CD4-positive, alpha-beta T cell (primary cell): Measurements from ENCODE around the gene C11orf58. TPM values are rescaled to one million over a fixed set of nuclear protein-coding genes. Genes with fewer than 3 reads are reported as not detected.

Experiments used
- ATAC-seq: fragments of 200-7000 bp; cut with Tn5 transposase; one replicate; pipeline ENCODE4 v1.10.0; 2022; ENCODE audit warnings: mild to moderate bottlenecking; ENCODE audit not compliant: poor library complexity
- CTCF ChIA-PET: fragments of 350-600 bp; sonication (Branson Sonifier 250); formaldehyde crosslinking; loops from one replicate; lab custom pipeline; 2021; ENCODE audit warnings: antibody characterized with exemption, inconsistent platforms; lab: Charles Lee
- POLR2A ChIA-PET: fragments of 350-600 bp; sonication (Branson Sonifier 250); formaldehyde crosslinking; loops from one replicate; lab custom pipeline; 2021; ENCODE audit warnings: antibody characterized with exemption, inconsistent platforms; lab: Charles Lee
- DNase-seq, 14 experiments: peaks; one replicate each; pipeline ENCODE4 v3.0.0-alpha.2; 2013 to 2020; ENCODE audit warnings: mixed read lengths in 2 of 14
- H3K27ac ChIP-seq, 2 donors: one replicate each; pipeline versions ENCODE4 v1.5.1 to v1.7.0; 2013; ENCODE audit warnings: low read length in 2 of 2, low read depth in 1 of 2, mild to moderate bottlenecking in 1 of 2
- H3K27me3 ChIP-seq, 2 experiments: 1 replicate in 1 of 2; 2 replicates in 1 of 2; pipeline versions ENCODE4 v1.6.1 to v1.7.0; 2013; ENCODE audit warnings: low read length in 2 of 2, control low read depth in 1 of 2, mild to moderate bottlenecking in 1 of 2, moderate library complexity in 1 of 2; ENCODE audit not compliant: insufficient read depth in 2 of 2, control insufficient read depth in 1 of 2
- H3K36me3 ChIP-seq: one replicate; pipeline ENCODE4 v1.6.1; 2013; ENCODE audit warnings: low read length, control low read depth; ENCODE audit not compliant: insufficient read depth
- H3K4me1 ChIP-seq: one replicate; pipeline ENCODE4 v1.6.1; 2013; ENCODE audit warnings: low read length, control low read depth; ENCODE audit not compliant: insufficient read depth
- H3K4me3 ChIP-seq: one replicate; pipeline ENCODE4 v1.5.1; 2013; ENCODE audit warnings: mild to moderate bottlenecking, low read length, moderate library complexity
- H3K9me3 ChIP-seq, 2 experiments: 1 replicate in 1 of 2; 2 replicates in 1 of 2; pipeline versions ENCODE4 v1.6.1 to v1.7.0; 2013; ENCODE audit warnings: low read length in 2 of 2, mild to moderate bottlenecking in 2 of 2, control low read depth in 1 of 2, moderate library complexity in 1 of 2; ENCODE audit not compliant: control insufficient read depth in 1 of 2, insufficient read depth in 1 of 2
- H3K27ac Mint-ChIP-seq: one replicate; pipeline ENCODE4 v1.8.0; 2020; ENCODE audit warnings: mixed read lengths
- H3K27me3 Mint-ChIP-seq: one replicate; pipeline ENCODE4 v1.8.0; 2021; ENCODE audit warnings: mixed read lengths
- H3K36me3 Mint-ChIP-seq: one replicate; pipeline ENCODE4 v1.8.0; 2021; ENCODE audit warnings: low read depth, mixed read lengths
- H3K4me1 Mint-ChIP-seq: one replicate; pipeline ENCODE4 v1.8.0; 2021; ENCODE audit warnings: low read depth, mixed read lengths
- H3K4me3 Mint-ChIP-seq: one replicate; pipeline ENCODE4 v1.8.0; 2020; ENCODE audit warnings: mild to moderate bottlenecking, mixed read lengths
- H3K9me3 Mint-ChIP-seq: one replicate; pipeline ENCODE4 v1.8.0; 2020; ENCODE audit warnings: mixed read lengths
- intact Hi-C, 2 experiments: fragments of 100-400 bp; cut with DNase I in 1 of 2; cut with micrococcal nuclease in 1 of 2; formaldehyde crosslinking; loops; one replicate each; pipeline versions ENCODE4 v1.15.1 to v1.9.0; 2023 to 2025; cut with DNase I, micrococcal nuclease
- total RNA-seq, 174 experiments: library from RNA in 2 of 174; stranded (reverse) in 2 of 174; gene quantifications; one replicate each; pipeline ENCODE4 v1.2.3 and lab custom pipeline; 2021 to 2026
- TF ChIP-seq, protein P1 (sequence below): fragments of 200-600 bp; IDR thresholded peaks from one replicate; pipeline ENCODE4 v1.8.0; 2022; ENCODE audit warnings: antibody characterized with exemption, mild to moderate bottlenecking

C11orf58 gene
- total RNA-seq, 2 experiments from 2014 or later = 145 to 150 TPM

- Histone ChIP-seq H3K36me3 (no peaks in the 10 kb centered on the region), H3K4me3 (no peak overlapping the region), H3K27me3 (no peaks in the 10 kb centered on the region), H3K27ac (no peak overlapping the region), H3K9me3 (no peaks in the 10 kb centered on the region), H3K4me1 (peaks cover 22% of the 10 kb centered on the region)
- ChIA-PET POLR2A (no interaction called here), CTCF (no interaction called here)
- TF ChIP-seq, protein P1, sequence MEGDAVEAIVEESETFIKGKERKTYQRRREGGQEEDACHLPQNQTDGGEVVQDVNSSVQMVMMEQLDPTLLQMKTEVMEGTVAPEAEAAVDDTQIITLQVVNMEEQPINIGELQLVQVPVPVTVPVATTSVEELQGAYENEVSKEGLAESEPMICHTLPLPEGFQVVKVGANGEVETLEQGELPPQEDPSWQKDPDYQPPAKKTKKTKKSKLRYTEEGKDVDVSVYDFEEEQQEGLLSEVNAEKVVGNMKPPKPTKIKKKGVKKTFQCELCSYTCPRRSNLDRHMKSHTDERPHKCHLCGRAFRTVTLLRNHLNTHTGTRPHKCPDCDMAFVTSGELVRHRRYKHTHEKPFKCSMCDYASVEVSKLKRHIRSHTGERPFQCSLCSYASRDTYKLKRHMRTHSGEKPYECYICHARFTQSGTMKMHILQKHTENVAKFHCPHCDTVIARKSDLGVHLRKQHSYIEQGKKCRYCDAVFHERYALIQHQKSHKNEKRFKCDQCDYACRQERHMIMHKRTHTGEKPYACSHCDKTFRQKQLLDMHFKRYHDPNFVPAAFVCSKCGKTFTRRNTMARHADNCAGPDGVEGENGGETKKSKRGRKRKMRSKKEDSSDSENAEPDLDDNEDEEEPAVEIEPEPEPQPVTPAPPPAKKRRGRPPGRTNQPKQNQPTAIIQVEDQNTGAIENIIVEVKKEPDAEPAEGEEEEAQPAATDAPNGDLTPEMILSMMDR = peak; percentile 87
- H3K36me3 Mint-ChIP-seq = no peaks in the 10 kb centered on the region
- intact Hi-C loops = loop anchor here in 1 of 2 experiments (5.0 to 10.0 kb wide), 2 partner anchors 276 to 714 kb away; no protein-coding TSS in a partner anchor
- no peaks in the 10 kb centered on the region for H3K27me3 Mint-ChIP-seq
- peak in 13 of 14 experiments; percentile 27 to 75 (median 40) for DNase-seq
- ATAC-seq = peak; percentile 69
- no peak overlapping the region for H3K4me3 Mint-ChIP-seq
- no peaks in the 10 kb centered on the region for H3K4me1 Mint-ChIP-seq
- H3K27ac Mint-ChIP-seq = no peak overlapping the region
- H3K9me3 Mint-ChIP-seq = no peaks in the 10 kb centered on the region
Measured at GRCh38 chr11:16788141-16789062, 50.0 kb downstream of the C11orf58 start.

DNA sequence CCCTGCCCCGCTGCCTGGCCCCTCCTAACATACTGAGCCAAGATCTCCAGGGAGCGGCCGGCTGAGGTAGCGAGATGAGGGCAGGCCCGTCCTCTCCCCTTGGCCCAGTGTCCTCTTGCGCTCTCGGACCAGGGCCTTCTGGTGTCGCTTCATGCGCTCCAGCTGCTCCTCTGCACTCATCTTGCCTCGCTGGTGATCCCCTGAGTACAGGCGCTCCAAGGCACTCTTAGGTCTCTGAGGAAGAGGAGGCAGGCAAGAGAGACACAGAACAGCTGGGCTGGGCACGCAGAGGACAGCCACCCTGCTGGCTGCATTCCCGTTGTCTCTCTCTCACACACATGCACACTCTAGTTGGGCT lies 50.6 kb downstream of the C11orf58 start:
- Mint-ChIP-seq H3K4me3 (no peak overlapping the region), H3K27ac (no peak overlapping the region), H3K36me3 (no peaks in the 10 kb centered on the region), H3K4me1 (no peaks in the 10 kb centered on the region), H3K27me3 (no peaks in the 10 kb centered on the region), H3K9me3 (no peaks in the 10 kb centered on the region)
- CTCF ChIA-PET = no interaction called here
- H3K4me1 ChIP-seq = peaks cover 22% of the 10 kb centered on the region
- no peaks in the 10 kb centered on the region for H3K27me3 ChIP-seq
- H3K36me3 ChIP-seq = no peaks in the 10 kb centered on the region
- intact Hi-C loops = loop anchor here in 1 of 2 experiments (5.0 to 10.0 kb wide), 2 partner anchors 276 to 713 kb away; no protein-coding TSS in a partner anchor
- POLR2A ChIA-PET = no interaction called here
- no peak for DNase-seq
- H3K27ac ChIP-seq = no peak overlapping the region
- H3K9me3 ChIP-seq = no peaks in the 10 kb centered on the region
- TF ChIP-seq, protein P1 = no peak
- ATAC-seq = no peak
- no peak overlapping the region for H3K4me3 ChIP-seq

GRCh38 chr11:16789560-16790485 lies 51.4 kb downstream of the C11orf58 start:
- Histone ChIP-seq H3K27ac (no peak overlapping the region), H3K27me3 (no peaks in the 10 kb centered on the region), H3K36me3 (no peaks in the 10 kb centered on the region), H3K9me3 (no peaks in the 10 kb centered on the region), H3K4me3 (no peak overlapping the region), H3K4me1 (peaks cover 27% of the 10 kb centered on the region)
- Mint-ChIP-seq H3K27me3 (no peaks in the 10 kb centered on the region), H3K9me3 (no peaks in the 10 kb centered on the region), H3K4me1 (peaks cover 1% of the 10 kb centered on the region), H3K4me3 (no peak overlapping the region), H3K27ac (no peak overlapping the region), H3K36me3 (no peaks in the 10 kb centered on the region)
- POLR2A ChIA-PET = no interaction called here
- TF ChIP-seq, protein P1 = no peak
- CTCF ChIA-PET = no interaction called here
- intact Hi-C loops = loop anchor here in 1 of 2 experiments (5.0 to 10.0 kb wide), 2 partner anchors 275 to 712 kb away; no protein-coding TSS in a partner anchor
- ATAC-seq (no peak), DNase-seq (no peak)
